GM18861 (cell line): ENCODE measurements around the gene PLOD1.

ENCODE experiments used
- ATAC-seq: cut with Tn5 transposase; IDR thresholded peaks from one replicate; pipeline ENCODE4 v1.9.1; 2021; ENCODE audit not compliant: unreplicated experiment

Gene PLOD1

DNA sequence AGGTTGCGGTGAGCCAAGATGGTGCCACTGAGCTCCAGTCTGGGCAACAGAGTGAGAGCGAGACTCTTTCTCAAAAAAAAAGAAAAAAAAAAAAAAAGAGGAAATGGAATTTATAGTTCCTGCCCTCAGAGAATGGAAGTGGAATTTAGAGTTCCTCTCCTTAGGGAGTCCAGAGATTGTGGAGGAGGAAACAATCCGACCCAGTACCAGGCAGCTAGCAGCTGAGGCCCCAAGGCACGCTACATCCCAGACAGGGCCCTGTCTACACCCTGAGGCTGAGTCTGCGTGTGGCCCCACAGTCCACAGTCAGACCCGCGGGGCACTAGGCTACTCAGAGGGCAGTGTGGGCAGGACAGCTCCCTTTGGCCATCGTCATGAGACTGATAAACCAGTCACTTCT is 43.8 kb downstream of the PLOD1 start:
- no peak for ATAC-seq

DNA sequence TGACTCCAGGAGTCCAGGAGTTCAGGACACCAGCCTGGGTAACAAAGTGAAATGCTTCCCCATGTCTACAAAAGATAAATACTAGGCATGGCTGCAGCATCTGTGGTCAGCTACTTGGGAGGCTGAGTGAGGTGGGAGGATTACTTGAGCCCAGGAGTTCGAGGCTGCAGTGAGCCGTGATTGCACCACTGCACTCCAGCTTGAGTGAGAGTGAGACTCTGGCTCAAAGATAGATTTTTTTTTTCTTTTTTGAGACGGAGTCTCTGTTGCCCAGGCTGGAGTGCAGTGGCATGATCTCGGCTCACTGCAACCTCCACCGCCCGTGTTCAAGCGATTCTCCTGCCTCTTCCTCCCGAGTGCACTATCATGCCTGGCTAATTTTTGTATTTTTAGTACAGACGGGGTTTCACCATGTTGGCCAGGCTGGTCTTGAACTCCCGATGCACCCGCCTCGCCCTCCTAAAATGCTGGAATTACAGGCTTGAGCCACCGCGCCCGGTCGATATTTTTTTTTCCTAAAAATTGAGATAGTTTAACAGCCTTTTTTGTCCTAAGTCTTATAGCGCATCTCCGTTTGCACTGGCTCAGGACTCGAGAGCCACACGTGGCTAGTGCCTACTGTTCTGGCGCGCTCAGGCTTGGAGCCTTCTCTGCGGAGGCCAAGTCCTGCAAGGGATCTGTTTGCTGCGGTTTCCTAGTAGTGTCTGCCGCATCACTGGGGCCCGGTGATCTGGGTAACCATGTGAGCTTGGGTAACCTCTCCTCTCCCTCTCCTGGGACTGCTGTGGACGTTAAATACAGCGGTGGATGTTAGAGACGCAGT is 44.7 kb downstream of the PLOD1 start:
- no peak for ATAC-seq

DNA sequence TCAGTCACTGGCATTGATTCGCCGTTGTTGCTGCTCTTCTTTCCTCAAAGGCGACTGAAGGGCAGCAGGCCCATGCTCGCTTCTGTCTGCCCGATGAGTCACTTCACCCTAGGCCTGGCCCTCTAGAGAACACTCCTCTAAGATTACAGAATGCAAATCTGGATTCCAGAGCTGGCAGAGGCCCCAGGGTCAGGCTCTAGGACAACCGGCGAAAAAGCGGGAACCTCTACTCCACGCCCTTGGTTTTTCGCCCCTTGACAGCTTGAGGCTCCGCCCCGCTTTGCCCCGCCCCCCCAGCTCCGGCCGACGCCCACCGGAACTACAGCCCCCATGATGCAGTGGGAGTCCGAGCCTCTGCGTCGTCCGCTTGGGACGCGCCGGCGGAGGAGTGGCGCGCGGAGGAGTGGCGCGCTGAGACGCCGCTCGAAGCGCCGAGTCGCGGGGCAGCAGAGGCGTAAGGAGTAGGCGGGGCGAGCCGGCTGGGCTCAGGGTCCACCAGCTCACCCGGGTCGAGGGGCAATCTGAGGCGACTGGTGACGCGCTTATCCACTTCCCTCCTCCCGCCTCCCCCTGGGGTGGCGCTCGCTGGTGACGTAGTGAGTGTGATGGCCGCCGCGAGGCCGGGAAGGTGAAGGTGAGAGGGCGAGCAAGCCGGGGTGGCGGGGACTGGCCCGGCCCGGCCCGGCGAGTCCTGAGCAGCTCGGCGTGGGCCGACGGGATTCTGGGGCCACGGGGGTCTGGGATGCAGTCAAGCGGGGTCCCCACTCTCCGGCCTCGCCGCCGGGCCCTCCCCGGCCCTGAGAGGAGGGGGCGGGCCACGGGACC is 45.5 kb downstream of the PLOD1 start, which contains the start of gene MFN2:
Gene MFN2 (plus strand): TSS at position 594 of the 825 bp plus-strand sequence. CDS start 8,725 bp downstream, outside the sequence.
- peak; percentile 89 for ATAC-seq

DNA sequence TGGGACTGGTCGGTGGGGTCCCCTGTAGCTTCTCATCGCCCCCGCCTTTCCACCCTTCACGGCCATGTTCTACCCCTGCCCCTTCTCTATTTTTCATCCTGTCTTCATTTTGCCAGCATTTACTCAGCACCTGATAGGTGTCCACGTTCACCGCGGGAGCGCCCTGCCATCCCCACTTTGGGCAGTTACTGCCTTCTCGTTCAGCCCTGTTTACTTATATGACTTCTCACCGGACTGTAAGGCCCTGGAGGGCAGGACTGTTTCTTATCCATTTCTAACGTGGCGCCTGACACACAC is 46.1 kb downstream of the PLOD1 start:
- ATAC-seq, result no peak

DNA sequence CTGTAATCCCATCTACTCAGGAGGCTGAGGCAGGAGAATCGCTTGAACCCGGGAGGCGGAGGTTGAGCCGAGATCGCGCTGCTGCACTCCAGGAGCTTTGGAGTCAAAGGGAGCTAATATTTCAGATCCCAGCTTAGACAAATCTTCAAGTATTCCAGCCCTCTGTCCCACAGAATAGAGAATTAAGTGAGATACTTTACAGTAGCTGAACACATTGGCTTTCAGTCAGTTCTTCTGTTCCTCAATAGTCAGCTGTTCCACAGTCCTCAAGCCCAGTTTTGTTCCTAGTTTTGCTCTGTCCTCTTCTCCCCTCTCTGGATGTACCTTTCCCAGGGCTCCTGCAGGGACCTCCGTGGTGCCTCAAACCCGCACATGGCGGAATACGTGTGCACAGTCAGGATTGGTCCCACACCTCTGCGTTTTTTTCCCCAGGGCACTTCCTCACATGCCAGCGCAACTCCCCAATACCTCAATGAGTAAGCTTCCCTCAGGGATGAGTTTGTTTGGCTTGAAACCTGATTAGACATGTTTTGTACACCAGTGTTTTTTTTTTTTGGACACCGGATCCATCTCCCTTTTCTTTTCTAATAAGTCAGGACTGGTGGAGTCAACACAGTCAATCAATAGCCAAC is 47.0 kb downstream of the PLOD1 start:
- no peak for ATAC-seq

DNA sequence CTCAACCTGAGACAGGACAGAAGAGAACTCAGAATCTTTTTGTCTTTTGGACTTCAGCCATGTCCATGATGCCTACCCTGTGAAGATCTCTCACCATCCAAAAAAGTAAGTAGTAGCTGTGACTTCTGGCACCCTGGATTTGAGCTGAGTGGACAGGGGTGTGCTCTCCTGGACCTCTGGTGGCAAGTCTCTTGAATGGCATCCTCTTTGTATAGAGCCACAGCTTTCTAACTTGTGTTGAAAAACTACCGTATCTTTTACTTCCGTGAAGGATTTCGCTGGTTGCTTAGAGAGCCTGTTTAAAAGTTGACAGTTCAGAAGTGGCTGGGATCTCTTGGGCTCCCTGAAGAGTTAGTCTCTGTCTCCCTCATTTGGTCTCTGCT is 47.5 kb downstream of the PLOD1 start:
- no peak for ATAC-seq

DNA sequence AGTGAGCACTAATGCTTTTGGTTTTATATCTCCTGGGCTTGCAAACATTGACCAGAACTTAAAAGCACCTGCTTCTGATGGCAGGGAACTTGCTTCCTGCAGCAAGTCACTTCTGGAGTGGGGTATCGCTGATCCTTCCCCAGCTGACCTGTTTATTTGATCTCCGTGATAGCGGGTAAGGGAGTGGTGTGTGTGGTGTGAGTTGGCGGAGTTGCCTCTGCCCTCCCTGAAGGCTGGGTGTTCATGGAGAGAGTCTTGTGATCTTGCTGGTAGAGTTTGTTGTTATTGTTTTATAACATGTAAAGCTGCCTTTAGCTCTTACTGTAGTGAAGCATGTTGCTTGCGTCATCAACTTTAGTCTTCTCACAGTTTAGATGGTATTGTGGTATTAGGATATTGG is 49.6 kb downstream of the PLOD1 start:
- no peak for ATAC-seq

DNA sequence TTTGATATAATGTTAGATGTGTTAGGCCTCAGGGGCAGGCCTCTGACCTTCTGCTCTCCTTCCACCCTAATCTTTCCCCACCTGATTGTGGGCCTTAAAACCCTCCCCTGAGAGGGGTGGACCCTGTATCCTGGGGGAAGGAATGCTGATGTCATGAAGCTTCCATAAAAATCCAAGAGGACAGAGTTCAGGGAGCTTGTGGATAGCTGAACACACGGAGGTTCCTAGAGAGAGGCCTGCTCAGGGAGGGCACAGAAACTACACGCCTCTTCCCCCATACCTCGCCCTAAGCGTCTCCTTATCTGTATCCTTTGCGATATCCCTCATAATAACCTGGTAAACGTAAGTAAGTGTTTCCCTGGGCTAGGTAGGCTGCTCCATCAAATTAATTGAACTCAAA is 50.1 kb downstream of the PLOD1 start:
- ATAC-seq, result no peak

DNA sequence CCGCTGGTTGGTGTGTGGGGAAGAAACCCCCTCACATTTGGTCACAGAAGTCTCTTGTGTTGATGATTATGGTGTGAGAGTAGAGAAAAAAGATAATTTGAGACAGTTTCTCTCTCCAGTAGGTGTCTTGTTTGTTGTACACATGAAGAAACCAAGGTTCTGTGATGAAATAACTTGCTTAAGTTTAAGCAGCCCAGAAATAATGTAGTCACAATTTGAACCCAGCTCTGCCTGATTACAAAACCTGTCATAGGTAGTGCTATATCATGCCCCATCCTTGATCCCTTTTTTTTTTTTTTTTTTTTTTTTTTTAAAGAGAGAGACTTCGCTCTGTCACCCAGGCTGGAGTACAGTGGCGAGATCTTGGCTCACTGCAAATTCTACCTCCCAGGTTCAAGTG is 50.7 kb downstream of the PLOD1 start:
- no peak for ATAC-seq

DNA sequence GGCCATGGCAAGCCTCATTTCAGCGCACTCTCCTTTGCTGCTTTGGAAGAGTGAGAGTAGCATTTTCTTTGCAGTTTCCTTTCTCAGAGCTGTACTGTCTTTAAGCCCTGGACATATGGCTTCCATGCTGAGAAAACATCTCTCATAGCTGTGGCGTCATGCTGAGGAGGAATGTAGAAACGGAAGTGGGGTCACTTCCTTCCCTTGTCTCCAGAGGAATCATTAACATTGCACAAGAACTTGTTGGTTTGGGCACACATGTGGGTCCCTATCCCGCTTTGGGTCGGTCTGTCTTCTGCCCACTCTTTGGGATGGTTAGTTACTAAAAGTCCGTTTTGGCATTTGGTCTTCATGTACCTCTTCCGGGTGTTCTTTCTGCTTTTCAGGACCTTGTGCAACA is 51.3 kb downstream of the PLOD1 start:
- no peak for ATAC-seq

DNA sequence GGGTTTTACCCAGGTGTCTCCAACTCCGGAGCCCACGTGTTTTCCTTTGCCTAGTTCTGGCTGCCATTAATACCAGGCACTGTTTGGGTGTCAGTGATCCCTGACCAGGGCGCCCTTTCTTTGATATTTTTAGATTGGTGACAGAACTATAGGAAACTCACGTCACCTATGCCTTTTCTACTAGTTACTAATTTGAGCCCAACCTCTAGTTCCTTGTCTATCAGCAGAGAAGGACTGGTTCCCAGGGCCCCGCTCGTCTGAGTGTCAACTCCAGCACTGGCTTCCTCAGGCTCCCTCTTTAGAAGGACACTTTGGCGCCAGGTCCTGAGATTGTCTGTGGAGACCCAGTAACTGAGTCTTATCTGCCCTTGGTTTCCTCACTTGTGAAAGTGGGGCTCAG is 55.2 kb downstream of the PLOD1 start:
- ATAC-seq, result no peak

DNA sequence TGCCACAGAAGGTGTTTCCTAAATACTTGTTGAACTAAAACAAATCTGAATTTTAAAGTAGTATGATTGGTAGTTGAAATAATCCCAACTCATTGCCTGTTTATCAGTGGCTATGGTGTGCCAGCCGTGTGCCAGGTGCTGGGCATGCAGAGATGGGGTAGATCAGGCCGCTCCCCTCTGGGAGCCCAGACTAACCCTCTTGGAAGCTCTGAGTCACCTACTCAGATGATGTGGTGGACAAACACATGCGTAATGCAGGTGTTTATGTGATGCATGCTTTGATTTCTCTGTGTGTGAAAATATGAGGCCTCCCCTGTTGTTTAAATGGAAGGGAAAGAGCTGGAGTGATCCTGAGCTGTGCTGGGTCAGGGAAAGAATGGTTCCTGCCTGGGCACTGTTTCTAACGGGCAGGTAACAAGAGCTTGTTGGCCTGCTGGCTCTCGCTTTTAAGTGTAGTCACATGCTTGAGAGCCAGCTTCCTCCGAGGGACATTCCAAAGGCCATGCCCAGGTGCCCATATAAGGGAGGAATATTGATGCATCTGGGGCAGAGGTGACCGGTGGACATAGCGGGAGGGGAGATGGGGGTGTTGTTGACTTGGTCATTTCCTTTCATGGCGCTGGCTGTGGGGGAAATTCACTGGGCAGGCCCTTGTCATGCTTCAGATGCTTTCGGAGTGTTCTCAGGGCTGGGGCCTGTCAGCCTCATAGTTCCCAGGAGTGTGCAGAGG is 56.0 kb downstream of the PLOD1 start:
- ATAC-seq, result no peak

DNA sequence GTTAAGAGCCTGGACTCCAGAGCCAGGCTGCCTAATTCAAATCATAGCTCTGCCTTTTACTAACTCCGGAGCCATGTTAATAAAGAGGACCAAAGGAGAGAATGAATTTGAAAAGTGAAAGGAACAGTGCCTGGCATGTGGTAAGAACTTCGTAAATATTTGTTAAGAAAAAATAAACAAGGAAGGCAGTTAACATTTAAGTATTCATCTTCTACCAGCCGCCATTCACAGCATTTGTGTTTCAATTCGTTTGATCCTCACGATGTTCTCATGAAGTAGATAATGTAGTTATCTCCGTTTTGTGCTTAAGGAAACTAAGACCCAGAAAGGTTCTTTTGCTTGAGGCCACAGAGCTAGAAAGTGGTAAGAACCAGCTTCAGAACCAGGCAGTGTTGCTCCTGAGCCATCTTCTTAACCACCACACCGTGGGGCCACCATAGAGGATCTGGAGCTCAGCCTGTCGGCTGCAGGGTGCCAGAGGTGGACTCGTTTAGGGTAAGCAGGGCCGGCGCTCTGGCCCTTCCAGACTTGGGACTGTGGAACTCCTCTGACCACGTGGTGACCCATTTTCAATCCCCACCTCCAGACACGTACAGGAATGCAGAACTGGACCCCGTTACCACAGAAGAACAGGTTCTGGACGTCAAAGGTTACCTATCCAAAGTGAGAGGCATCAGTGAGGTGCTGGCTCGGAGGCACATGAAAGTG is 57.6 kb downstream of the PLOD1 start:
- ATAC-seq, result no peak

DNA sequence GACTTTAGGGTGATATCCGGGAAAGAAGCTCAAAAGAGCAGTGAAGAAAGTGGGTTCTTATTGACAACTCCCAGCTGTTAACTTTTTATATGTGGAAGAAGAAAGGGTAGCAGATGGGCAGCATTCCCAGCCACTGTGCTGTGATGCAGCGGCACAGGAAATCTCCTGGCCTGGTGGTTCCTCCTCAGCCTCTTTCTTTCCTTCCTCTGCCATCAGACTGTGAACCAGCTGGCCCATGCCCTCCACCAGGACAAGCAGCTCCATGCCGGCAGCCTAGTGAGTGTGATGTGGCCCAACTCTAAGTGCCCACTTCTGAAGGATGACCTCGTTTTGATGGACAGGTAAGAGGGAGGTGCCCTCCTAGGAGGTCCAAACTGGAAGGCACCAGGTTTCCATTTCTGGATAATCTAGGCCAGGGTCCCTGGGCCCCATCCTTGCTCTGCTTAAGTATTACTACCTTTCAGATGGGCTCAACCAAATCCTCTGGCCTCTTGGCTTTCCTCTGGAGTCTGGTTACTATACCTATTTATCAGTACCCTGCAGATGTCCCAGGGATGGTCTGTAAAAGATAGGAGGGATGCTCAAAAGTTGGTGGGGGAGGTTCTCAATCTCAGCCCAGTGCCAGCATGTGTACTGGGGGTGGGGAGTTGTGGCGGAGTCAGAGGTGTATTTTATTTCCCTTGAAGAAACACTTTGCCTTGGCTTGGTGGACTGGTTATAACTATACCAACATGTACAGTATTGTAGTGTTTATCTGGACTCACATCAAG is 62.7 kb downstream of the PLOD1 start:
- ATAC-seq, result no peak

DNA sequence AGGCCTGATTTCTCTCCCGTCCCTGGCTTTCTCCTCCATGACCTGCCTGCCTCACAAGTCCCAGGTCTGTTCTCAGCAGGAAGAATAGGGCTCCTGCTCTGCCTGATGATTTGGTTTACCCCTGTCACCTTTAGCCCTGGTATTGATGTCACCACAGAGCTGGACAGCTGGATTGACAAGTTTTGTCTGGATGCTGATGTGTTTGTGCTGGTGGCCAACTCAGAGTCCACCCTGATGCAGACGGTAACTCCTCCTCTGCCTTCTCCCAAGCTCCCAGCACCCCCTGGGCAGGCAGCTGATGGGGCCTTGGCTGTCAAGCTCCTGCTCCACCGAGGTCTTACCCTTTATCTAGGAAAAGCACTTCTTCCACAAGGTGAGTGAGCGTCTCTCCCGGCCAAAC is 64.1 kb downstream of the PLOD1 start:
- ATAC-seq, result no peak

DNA sequence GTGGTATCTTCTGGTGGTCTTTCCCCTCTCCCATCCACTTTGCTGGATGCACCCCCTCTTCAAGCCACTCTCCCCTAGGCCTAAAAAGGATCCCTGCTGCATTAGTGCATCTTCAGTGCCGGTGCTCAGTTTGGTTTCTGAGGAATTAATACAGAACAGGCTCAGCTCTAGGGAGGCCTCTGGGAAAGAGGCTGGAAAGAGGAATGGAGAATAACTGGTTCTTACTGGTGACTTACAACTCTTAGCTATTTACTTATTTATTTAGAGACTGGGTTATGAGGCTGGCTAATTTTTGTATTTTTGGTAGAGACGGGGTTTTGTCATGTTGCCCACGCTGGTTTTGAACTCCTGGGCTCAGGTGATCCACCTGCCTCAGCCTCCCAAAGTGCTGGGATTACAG is 64.7 kb downstream of the PLOD1 start:
- ATAC-seq, result no peak

DNA sequence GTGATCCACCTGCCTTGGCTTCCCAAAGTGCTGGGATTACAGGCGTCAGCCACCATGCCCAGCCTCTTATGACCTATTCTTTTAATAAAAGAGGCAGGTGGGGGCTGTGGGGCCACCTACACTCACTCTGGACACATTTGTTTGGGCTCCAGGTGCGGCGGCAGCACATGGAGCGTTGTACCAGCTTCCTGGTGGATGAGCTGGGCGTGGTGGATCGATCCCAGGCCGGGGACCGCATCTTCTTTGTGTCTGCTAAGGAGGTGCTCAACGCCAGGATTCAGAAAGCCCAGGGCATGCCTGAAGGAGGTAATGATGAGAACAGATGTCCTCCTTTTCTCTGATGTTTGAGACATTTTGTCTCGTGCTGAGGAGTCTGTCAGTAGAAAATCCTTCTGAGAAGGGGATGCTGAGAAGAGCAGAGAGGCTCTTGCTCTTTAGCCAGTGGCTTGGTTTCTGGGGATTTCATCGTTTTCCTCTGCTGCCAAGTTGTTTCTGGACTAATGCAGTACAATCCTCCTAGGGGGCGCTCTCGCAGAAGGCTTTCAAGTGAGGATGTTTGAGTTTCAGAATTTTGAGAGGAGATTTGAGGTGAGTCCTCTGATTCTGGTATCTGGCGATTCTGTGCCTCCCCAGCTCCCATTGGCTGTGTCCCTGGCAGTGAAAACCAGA is 66.9 kb downstream of the PLOD1 start:
- ATAC-seq, result no peak

DNA sequence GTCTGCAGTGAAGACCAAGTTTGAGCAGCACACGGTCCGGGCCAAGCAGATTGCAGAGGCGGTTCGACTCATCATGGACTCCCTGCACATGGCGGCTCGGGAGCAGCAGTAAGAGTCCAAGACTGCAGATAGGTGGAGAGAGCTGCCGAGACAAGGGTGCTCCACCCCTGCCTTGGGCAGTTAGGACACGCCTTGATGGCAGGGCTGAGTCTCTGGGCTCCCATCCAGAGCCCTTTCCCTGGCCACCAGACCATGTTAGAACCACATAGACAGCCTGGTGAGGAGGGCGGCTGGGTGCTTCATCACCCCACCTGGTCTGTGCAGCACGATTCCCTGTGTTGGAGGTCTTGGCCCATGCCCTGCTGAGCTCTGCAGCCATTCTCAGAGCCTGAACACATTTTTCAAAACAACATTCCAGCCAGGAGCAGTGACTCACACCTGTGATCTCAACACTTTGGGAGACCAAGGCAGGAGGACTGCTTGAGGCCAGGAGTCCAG is 67.5 kb downstream of the PLOD1 start:
- ATAC-seq, result no peak

DNA sequence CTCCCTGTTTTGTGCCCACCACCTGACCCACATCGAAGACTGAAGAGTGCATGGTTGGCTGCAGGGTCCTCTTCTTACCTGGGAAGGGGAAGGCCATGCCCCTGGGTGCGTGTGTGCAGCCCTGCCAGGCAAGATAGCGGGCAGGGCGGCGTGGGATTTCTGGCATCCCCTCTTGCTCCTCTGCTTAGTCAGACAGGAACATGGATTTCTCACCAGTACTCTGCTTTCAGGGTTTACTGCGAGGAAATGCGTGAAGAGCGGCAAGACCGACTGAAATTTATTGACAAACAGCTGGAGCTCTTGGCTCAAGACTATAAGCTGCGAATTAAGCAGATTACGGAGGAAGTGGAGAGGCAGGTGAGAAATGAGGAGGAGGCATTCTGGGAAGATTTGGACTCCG is 69.2 kb downstream of the PLOD1 start:
- no peak for ATAC-seq
